ENCODE results near the gene KDR. TPM values are rescaled to one million over a fixed set of nuclear protein-coding genes. Genes with fewer than 3 reads are reported as not detected.

KDR gene
- total and polyA plus RNA-seq, 2 experiments from 2014 or later = 96.0 to 104 TPM

- WGBS (ENCODE audit: low lambda C conversion rate, missing lambda C conversion rate) = 87% methylated on average over 6 of the region's 6 CpGs
These were observed 36.3 kb upstream of the KDR start for GRCh38 chr4:55161739-55162138.

GRCh38 chr4:55159851-55160250, 34.5 kb upstream of the KDR start:
- peaks cover 3% of the 10 kb centered on the region for H3K27me3 ChIP-seq
- 58% methylated on average over 2 of the region's 2 CpGs for WGBS (ENCODE audit: low lambda C conversion rate, missing lambda C conversion rate)
- H2AFZ ChIP-seq = no peak overlapping the region
- H3K79me2 ChIP-seq = no peaks in the 10 kb centered on the region
- H3K9me2 ChIP-seq (replicated peaks; ENCODE audit: insufficient read depth) = no peaks in the 10 kb centered on the region
- H4K20me1 ChIP-seq (ENCODE audit: insufficient read depth, poor library complexity, severe bottlenecking) = no peaks in the 10 kb centered on the region
- no peak for DNase-seq (ENCODE audit: low spot score)
- H3K9me3 ChIP-seq (ENCODE audit: low read depth) = no peaks in the 10 kb centered on the region
- no peak overlapping the region for H3K27ac ChIP-seq
- no peak overlapping the region for H3K4me2 ChIP-seq
- no peak overlapping the region for H3K4me3 ChIP-seq
- TF ChIP-seq EZH2phosphoT487 (IDR thresholded peaks at IDR 0.05; ENCODE audit: low read depth, severe bottlenecking, unreplicated experiment) = no peak
- no peak for TF ChIP-seq EZH2 (IDR thresholded peaks at IDR 0.05; ENCODE audit: borderline replicate concordance)
- no peak for TF ChIP-seq CTCF (IDR thresholded peaks at IDR 0.05; ENCODE audit: poor library complexity)
- no peaks in the 10 kb centered on the region for H3K36me3 ChIP-seq (replicated peaks; ENCODE audit: insufficient read depth, low read depth)
- H3K4me1 ChIP-seq (ENCODE audit: insufficient read depth) = no peaks in the 10 kb centered on the region

More at GRCh38 chr4:55161739-55162138, 36.3 kb upstream of the KDR start:
- no peak overlapping the region for H3K4me3 ChIP-seq
- H3K4me2 ChIP-seq = no peak overlapping the region
- no peaks in the 10 kb centered on the region for H3K9me2 ChIP-seq (replicated peaks; ENCODE audit: insufficient read depth)
- H3K36me3 ChIP-seq (replicated peaks; ENCODE audit: insufficient read depth, low read depth) = no peaks in the 10 kb centered on the region
- H3K4me1 ChIP-seq (ENCODE audit: insufficient read depth) = no peaks in the 10 kb centered on the region
- H3K27ac ChIP-seq = no peak overlapping the region
- H3K79me2 ChIP-seq = no peaks in the 10 kb centered on the region
- H4K20me1 ChIP-seq (ENCODE audit: insufficient read depth, poor library complexity, severe bottlenecking) = no peaks in the 10 kb centered on the region
- no peak overlapping the region for H2AFZ ChIP-seq
- no peak for TF ChIP-seq CTCF (IDR thresholded peaks at IDR 0.05; ENCODE audit: poor library complexity)
- no peak for TF ChIP-seq EZH2 (IDR thresholded peaks at IDR 0.05; ENCODE audit: borderline replicate concordance)
- TF ChIP-seq EZH2phosphoT487 (IDR thresholded peaks at IDR 0.05; ENCODE audit: low read depth, severe bottlenecking, unreplicated experiment) = no peak
- H3K27me3 ChIP-seq = no peaks in the 10 kb centered on the region
- DNase-seq (ENCODE audit: low spot score) = no peak
- no peaks in the 10 kb centered on the region for H3K9me3 ChIP-seq (ENCODE audit: low read depth)

- H3K36me3 ChIP-seq (replicated peaks; ENCODE audit: insufficient read depth, low read depth) = no peaks in the 10 kb centered on the region
- H3K9me3 ChIP-seq (ENCODE audit: low read depth) = no peaks in the 10 kb centered on the region
- no peaks in the 10 kb centered on the region for H3K9me2 ChIP-seq (replicated peaks; ENCODE audit: insufficient read depth)
- DNase-seq (ENCODE audit: low spot score) = no peak
- H2AFZ ChIP-seq = no peak overlapping the region
- no peaks in the 10 kb centered on the region for H3K79me2 ChIP-seq
- TF ChIP-seq EZH2phosphoT487 (IDR thresholded peaks at IDR 0.05; ENCODE audit: low read depth, severe bottlenecking, unreplicated experiment) (no peak), CTCF (IDR thresholded peaks at IDR 0.05; ENCODE audit: poor library complexity) (no peak), EZH2 (IDR thresholded peaks at IDR 0.05; ENCODE audit: borderline replicate concordance) (no peak)
- no peak overlapping the region for H3K4me2 ChIP-seq
- H4K20me1 ChIP-seq (ENCODE audit: insufficient read depth, poor library complexity, severe bottlenecking) = no peaks in the 10 kb centered on the region
- peaks cover 3% of the 10 kb centered on the region for H3K27me3 ChIP-seq
- no peak overlapping the region for H3K4me3 ChIP-seq
- H3K27ac ChIP-seq = no peak overlapping the region
- 61% methylated on average over 3 of the region's 3 CpGs for WGBS (ENCODE audit: low lambda C conversion rate, missing lambda C conversion rate)
- H3K4me1 ChIP-seq (ENCODE audit: insufficient read depth) = no peaks in the 10 kb centered on the region
These were observed 33.6 kb upstream of the KDR start for GRCh38 chr4:55158957-55159356.
